CD4-positive, alpha-beta T cell treated with Interleukin-12 subunit alpha and Interleukin-12 subunit beta, for 1 hour (primary cell): ENCODE results near the gene PDX1.
"Not testable (repeated sequence)": the region's sequence is repeated elsewhere in the genome, so short reads cannot be mapped to it uniquely, and the experiment has no call there.

Source experiments
- DNase-seq: peaks from one replicate; pipeline ENCODE4 v3.0.0-alpha.2; 2020

The PDX1 gene

GRCh38 chr13:27959976-27960361, 40.2 kb downstream of the PDX1 start:
- DNase-seq: no peak

- no peak for DNase-seq
Measured at GRCh38 chr13:27960362-27961226, 40.8 kb downstream of the PDX1 start.

- no peak for DNase-seq
Measured at GRCh38 chr13:27961227-27962085, 41.7 kb downstream of the PDX1 start.

GRCh38 chr13:27962128-27962841, 42.5 kb downstream of the PDX1 start:
- DNase-seq: no peak

GRCh38 chr13:27962982-27963381, 43.2 kb downstream of the PDX1 start:
- DNase-seq: no peak

GRCh38 chr13:27963491-27963890, 43.7 kb downstream of the PDX1 start:
- DNase-seq: no peak

- not testable (repeated sequence) for DNase-seq
Measured at GRCh38 chr13:27964206-27964605, 44.4 kb downstream of the PDX1 start.

GRCh38 chr13:27964741-27965323, 45.0 kb downstream of the PDX1 start:
- no peak for DNase-seq

GRCh38 chr13:27965343-27965739, 45.5 kb downstream of the PDX1 start:
- DNase-seq: no peak

- no peak for DNase-seq
Measured at GRCh38 chr13:27965740-27966640, 46.2 kb downstream of the PDX1 start.

- DNase-seq: no peak
Measured at GRCh38 chr13:27966641-27967202, 46.9 kb downstream of the PDX1 start.

GRCh38 chr13:27967203-27967735, 47.5 kb downstream of the PDX1 start:
- DNase-seq: no peak

- DNase-seq: no peak
Measured at GRCh38 chr13:27967736-27968315, 48.0 kb downstream of the PDX1 start.

- no peak for DNase-seq
Measured at GRCh38 chr13:27968316-27969081, 48.7 kb downstream of the PDX1 start.

- DNase-seq: no peak
Measured at GRCh38 chr13:27969082-27969865, 49.5 kb downstream of the PDX1 start, which contains the start of gene CDX2. TSS of gene CDX2 (minus strand) at chr13:27969315. CDS start at chr13:27969006, 309 bp downstream.

GRCh38 chr13:27969866-27970229, 50.0 kb downstream of the PDX1 start:
- no peak for DNase-seq

- no peak for DNase-seq
Measured at GRCh38 chr13:27970382-27971235, 50.8 kb downstream of the PDX1 start.

GRCh38 chr13:27971236-27971645, 51.4 kb downstream of the PDX1 start:
- no peak for DNase-seq
